Lung (tissue), 12 donors: ENCODE results near the gene GORASP1. TPM values are rescaled to one million over a fixed set of nuclear protein-coding genes. Genes with fewer than 3 reads are reported as not detected.

Experiments used
- ATAC-seq: fragments of 200-7000 bp; cut with Tn5 transposase; one replicate; pipeline ENCODE4 v1.9.1; 2020; ENCODE audit warnings: moderate number of reproducible peaks; ENCODE audit not compliant: insufficient read depth, low FRiP score
- DNase-seq, 3 donors: peaks; one replicate each; pipeline ENCODE4 v3.0.0-alpha.2; 2013 to 2017
- H3K27ac ChIP-seq, 2 donors: one replicate each; pipeline ENCODE4 v1.5.1; 2013; ENCODE audit warnings: mild to moderate bottlenecking in 2 of 2, moderate library complexity in 2 of 2, control low read depth in 1 of 2, inconsistent platforms in 1 of 2, low read depth in 1 of 2, low read length in 1 of 2
- H3K27me3 ChIP-seq, 3 donors: one replicate each; pipeline ENCODE4 v1.5.1; 2013; ENCODE audit warnings: low read length in 2 of 3; ENCODE audit not compliant: control insufficient read depth in 3 of 3, insufficient read depth in 3 of 3
- H3K36me3 ChIP-seq, 4 donors: one replicate each; pipeline ENCODE4 v1.5.1; 2013; ENCODE audit warnings: low read length in 4 of 4, mild to moderate bottlenecking in 1 of 4, moderate library complexity in 1 of 4; ENCODE audit not compliant: control insufficient read depth in 4 of 4, insufficient read depth in 4 of 4
- H3K4me1 ChIP-seq, 5 donors: one replicate each; pipeline ENCODE4 v1.5.1; 2013; ENCODE audit warnings: low read length in 5 of 5, mild to moderate bottlenecking in 2 of 5, moderate library complexity in 1 of 5; ENCODE audit not compliant: control insufficient read depth in 5 of 5, insufficient read depth in 5 of 5
- H3K4me3 ChIP-seq: one replicate; pipeline ENCODE4 v1.5.1; 2013; ENCODE audit warnings: mild to moderate bottlenecking, control low read depth, moderate library complexity
- H3K9ac ChIP-seq, 2 donors: one replicate each; pipeline ENCODE4 v1.5.1; 2013; ENCODE audit warnings: low read length in 2 of 2, control low read depth in 1 of 2; ENCODE audit not compliant: insufficient read depth in 1 of 2
- H3K9me3 ChIP-seq, 4 donors: one replicate each; pipeline ENCODE4 v1.5.1; 2013; ENCODE audit warnings: low read length in 3 of 4, mild to moderate bottlenecking in 1 of 4, moderate library complexity in 1 of 4; ENCODE audit not compliant: control insufficient read depth in 4 of 4, insufficient read depth in 3 of 4
- WGBS, 2 donors: extraction: QIAGEN DNeasy Blood & Tissue Kit; methylation state at CpG; one replicate each; pipeline ENCODE4 v1.1.7; 2013; 5-methylcytosine and 5-hydroxymethylcytosine counted together
- polyA plus RNA-seq, 2 donors: library from polyadenylated mRNA; stranded (reverse); fragments of 200-250 nt; gene quantifications; one replicate each; pipeline ENCODE4 v1.2.1, GENCODE V29; 2013
- total RNA-seq, 2 donors: library from RNA; depleted of rRNA in 1 of 2; stranded (reverse); fragments of >200 nt in 1 of 2; gene quantifications; one replicate each; pipeline ENCODE4 v1.2.1, GENCODE V29; 2014 to 2021
- TF ChIP-seq, protein P1 (sequence below): IDR thresholded peaks from 2 replicates; pipeline ENCODE4 v1.5.1; 2012; ENCODE audit warnings: mild to moderate bottlenecking; ENCODE audit errors: control extremely low read depth, extremely low read depth
- donor health status: control.
- donor health status: control.
- donor health status: Bipolar disorder and iron deficiency.
- donor health status: healthy.
- donor health status: DM: yes; HTN: yes; CAD: no.

GORASP1 gene
- total and polyA plus RNA-seq, 4 donors: 28.7 to 71.1 (median 48.5) TPM

GRCh38 chr3:39134305-39134704 is 26.9 kb upstream of the GORASP1 start:
- no peaks in the 10 kb centered on the region for H3K9me3 ChIP-seq
- H3K27ac ChIP-seq: peak overlapping the region in 1 of 2 donors; percentile 27
- no peak for ATAC-seq
- no peaks in the 10 kb centered on the region for H3K27me3 ChIP-seq
- TF ChIP-seq, protein P1, sequence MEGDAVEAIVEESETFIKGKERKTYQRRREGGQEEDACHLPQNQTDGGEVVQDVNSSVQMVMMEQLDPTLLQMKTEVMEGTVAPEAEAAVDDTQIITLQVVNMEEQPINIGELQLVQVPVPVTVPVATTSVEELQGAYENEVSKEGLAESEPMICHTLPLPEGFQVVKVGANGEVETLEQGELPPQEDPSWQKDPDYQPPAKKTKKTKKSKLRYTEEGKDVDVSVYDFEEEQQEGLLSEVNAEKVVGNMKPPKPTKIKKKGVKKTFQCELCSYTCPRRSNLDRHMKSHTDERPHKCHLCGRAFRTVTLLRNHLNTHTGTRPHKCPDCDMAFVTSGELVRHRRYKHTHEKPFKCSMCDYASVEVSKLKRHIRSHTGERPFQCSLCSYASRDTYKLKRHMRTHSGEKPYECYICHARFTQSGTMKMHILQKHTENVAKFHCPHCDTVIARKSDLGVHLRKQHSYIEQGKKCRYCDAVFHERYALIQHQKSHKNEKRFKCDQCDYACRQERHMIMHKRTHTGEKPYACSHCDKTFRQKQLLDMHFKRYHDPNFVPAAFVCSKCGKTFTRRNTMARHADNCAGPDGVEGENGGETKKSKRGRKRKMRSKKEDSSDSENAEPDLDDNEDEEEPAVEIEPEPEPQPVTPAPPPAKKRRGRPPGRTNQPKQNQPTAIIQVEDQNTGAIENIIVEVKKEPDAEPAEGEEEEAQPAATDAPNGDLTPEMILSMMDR: no peak
- DNase-seq: no peak
- H3K9ac ChIP-seq: no peak overlapping the region
- H3K4me1 ChIP-seq: peaks cover 0 to 50% (median 0%) of the 10 kb centered on the region in 5 donors
- peaks cover 0 to 15% (median 1%) of the 10 kb centered on the region in 4 donors for H3K36me3 ChIP-seq
- no peak overlapping the region for H3K4me3 ChIP-seq
- 76 to 87% methylated on average over 7 of the region's 7 CpGs for WGBS, 2 donors

DNA sequence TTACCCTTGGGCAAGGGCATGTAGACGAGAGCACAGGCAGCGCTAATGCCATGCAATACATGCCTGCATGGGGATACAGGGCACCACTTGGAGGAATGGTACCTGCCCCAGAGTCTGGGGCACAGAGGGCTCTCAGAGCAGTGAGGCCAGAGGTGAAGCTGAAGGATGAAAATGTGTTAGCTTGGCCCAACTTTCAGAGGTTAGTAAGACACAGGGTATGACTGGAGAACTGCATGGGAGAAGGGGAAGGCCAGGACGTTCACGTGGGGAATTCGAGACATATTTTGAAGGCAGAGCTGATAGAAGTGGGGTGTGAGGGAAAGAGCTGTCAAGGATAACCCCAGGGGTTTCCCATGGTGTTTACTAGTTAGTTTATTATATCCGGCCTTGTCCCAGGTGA is 26.4 kb upstream of the GORASP1 start:
- no peak for DNase-seq
- Histone ChIP-seq H3K36me3 (peaks cover 0 to 15% (median 1%) of the 10 kb centered on the region in 4 donors), H3K27me3 (no peaks in the 10 kb centered on the region), H3K4me3 (no peak overlapping the region), H3K4me1 (peaks cover 0 to 50% (median 0%) of the 10 kb centered on the region in 5 donors), H3K27ac (peak overlapping the region in 1 of 2 donors; percentile 27), H3K9ac (no peak overlapping the region), H3K9me3 (no peaks in the 10 kb centered on the region)
- 76 to 78% methylated on average over 6 of the region's 6 CpGs for WGBS, 2 donors
- TF ChIP-seq, protein P1: no peak
- no peak for ATAC-seq

- Histone ChIP-seq H3K36me3 (peaks cover 0 to 12% (median 1%) of the 10 kb centered on the region in 4 donors), H3K9me3 (no peaks in the 10 kb centered on the region), H3K27ac (peak overlapping the region in 1 of 2 donors; percentile 71), H3K4me3 (no peak overlapping the region), H3K4me1 (peaks cover 0 to 48% (median 0%) of the 10 kb centered on the region in 5 donors), H3K9ac (no peak overlapping the region), H3K27me3 (no peaks in the 10 kb centered on the region)
- DNase-seq (no peak), ATAC-seq (no peak)
- WGBS, 2 donors: 84 to 89% methylated on average over 1 of the region's 1 CpG
- TF ChIP-seq, protein P1: no peak
These were observed 25.7 kb upstream of the GORASP1 start for GRCh38 chr3:39133093-39133490.
